NB4 (cell line): ENCODE measurements around the gene EPHB1.

Source experiments
- MAX ChIP-seq: IDR thresholded peaks from 2 replicates; pipeline ENCODE4 v1.6.1; 2011; ENCODE audit warnings: low read depth, low read length
- POLR2A ChIP-seq: IDR thresholded peaks from 2 replicates; pipeline ENCODE4 v1.6.1; 2011; ENCODE audit warnings: mild to moderate bottlenecking; ENCODE audit not compliant: insufficient read length; ENCODE audit errors: extremely low read depth
- TF ChIP-seq, protein P1 (sequence below): IDR thresholded peaks from one replicate; pipeline ENCODE4 v1.5.1; 2012; ENCODE audit warnings: low read depth, low read length

DNA sequence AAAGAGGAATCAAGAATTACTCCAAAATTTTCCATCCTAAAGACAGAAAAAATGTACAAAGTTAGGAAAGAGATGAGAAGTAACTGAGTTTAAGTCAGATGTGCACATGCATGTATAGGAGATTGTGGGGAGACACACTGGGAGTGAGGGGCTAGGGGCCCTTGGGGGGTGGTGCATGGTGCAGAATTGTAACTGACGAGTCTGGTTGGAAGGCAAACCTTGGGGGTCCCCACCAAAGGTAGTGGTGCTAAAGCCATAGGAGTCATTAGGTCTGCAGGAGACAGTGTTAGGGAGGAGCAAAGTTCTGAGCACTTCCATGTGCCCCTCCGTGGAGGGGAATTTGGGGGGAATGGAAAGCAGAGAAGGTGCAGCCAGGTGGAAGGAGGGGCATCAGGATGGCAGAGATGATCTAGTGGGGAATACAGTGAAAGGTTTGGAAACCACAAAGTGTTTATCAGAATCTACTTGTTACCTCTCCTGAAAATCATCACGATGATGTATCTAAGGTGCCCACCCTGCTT, 37.5 kb upstream of the EPHB1 start:
- TF ChIP-seq, protein P1, sequence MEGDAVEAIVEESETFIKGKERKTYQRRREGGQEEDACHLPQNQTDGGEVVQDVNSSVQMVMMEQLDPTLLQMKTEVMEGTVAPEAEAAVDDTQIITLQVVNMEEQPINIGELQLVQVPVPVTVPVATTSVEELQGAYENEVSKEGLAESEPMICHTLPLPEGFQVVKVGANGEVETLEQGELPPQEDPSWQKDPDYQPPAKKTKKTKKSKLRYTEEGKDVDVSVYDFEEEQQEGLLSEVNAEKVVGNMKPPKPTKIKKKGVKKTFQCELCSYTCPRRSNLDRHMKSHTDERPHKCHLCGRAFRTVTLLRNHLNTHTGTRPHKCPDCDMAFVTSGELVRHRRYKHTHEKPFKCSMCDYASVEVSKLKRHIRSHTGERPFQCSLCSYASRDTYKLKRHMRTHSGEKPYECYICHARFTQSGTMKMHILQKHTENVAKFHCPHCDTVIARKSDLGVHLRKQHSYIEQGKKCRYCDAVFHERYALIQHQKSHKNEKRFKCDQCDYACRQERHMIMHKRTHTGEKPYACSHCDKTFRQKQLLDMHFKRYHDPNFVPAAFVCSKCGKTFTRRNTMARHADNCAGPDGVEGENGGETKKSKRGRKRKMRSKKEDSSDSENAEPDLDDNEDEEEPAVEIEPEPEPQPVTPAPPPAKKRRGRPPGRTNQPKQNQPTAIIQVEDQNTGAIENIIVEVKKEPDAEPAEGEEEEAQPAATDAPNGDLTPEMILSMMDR: no peak
- TF ChIP-seq MAX (no peak), POLR2A (no peak)
